SK-N-SH treated with all-trans-retinoic acid at 6 μM for 48 hours (cell line): Measurements from ENCODE around the gene DHRS3.

ENCODE experiments used
- ATAC-seq: fragments of 200-7000 bp; cut with Tn5 transposase; 3 replicates; pipeline ENCODE4 v1.9.1; 2020; ENCODE audit warnings: mild to moderate bottlenecking, moderate library complexity
- BACH2 ChIP-seq: fragments of 250-450 bp; sonication (Bioruptor Pico); IDR thresholded peaks from 2 replicates; pipeline ENCODE4 v1.9.0; 2021; ENCODE audit warnings: mild to moderate bottlenecking, borderline replicate concordance
- CSDC2 ChIP-seq: fragments of 250-450 bp; sonication (Bioruptor Pico); IDR thresholded peaks from 2 replicates; pipeline ENCODE4 v1.5.0; 2020; ENCODE audit warnings: mild to moderate bottlenecking, moderate library complexity
- ESRRG ChIP-seq: fragments of 250-450 bp; sonication (Bioruptor Pico); IDR thresholded peaks from 2 replicates; pipeline ENCODE4 v1.6.1; 2021; ENCODE audit warnings: mild to moderate bottlenecking
- GLIS3 ChIP-seq: fragments of 250-450 bp; sonication (Bioruptor Pico); IDR thresholded peaks from 2 replicates; pipeline ENCODE4 v1.5.0; 2020; ENCODE audit warnings: mild to moderate bottlenecking, moderate library complexity
- ISL1 ChIP-seq: fragments of 250-450 bp; sonication (Bioruptor Pico); IDR thresholded peaks from 2 replicates; pipeline ENCODE4 v2.1.2; 2022; ENCODE audit warnings: mild to moderate bottlenecking, moderate library complexity
- OSR1 ChIP-seq: fragments of 250-450 bp; sonication (Bioruptor Pico); IDR thresholded peaks from 2 replicates; pipeline ENCODE4 v1.8.0; 2022; ENCODE audit warnings: moderate library complexity, mild to moderate bottlenecking, inconsistent platforms
- POU6F1 ChIP-seq: fragments of 250-450 bp; sonication (Bioruptor Pico); IDR thresholded peaks from 2 replicates; pipeline ENCODE4 v1.8.0; 2021; ENCODE audit warnings: low read depth, mild to moderate bottlenecking, moderate library complexity, borderline replicate concordance
- PPARA ChIP-seq: fragments of 250-450 bp; sonication (Bioruptor Pico); IDR thresholded peaks from 2 replicates; pipeline ENCODE4 v1.5.0; 2020; ENCODE audit warnings: mild to moderate bottlenecking, borderline replicate concordance
- TCF4 ChIP-seq: fragments of 250-450 bp; sonication (Bioruptor Pico); IDR thresholded peaks from 2 replicates; pipeline ENCODE4 v1.8.0; 2021; ENCODE audit warnings: mild to moderate bottlenecking, moderate library complexity, borderline replicate concordance
- TOX ChIP-seq: fragments of 250-450 bp; sonication (Bioruptor Pico); IDR thresholded peaks from 2 replicates; pipeline ENCODE4 v1.8.0; 2021; ENCODE audit warnings: mild to moderate bottlenecking, moderate library complexity, borderline replicate concordance
- TSHZ2 ChIP-seq: fragments of 250-450 bp; sonication (Bioruptor Pico); IDR thresholded peaks from 2 replicates; pipeline ENCODE4 v1.5.0; 2020; ENCODE audit warnings: mild to moderate bottlenecking, moderate library complexity
- ZFP3 ChIP-seq: fragments of 250-450 bp; sonication (Bioruptor Pico); IDR thresholded peaks from 2 replicates; pipeline ENCODE4 v1.5.0; 2020; ENCODE audit warnings: mild to moderate bottlenecking, moderate library complexity
- ZFP30 ChIP-seq: fragments of 450-650 bp; formaldehyde crosslinking; IDR thresholded peaks from 2 replicates; pipeline ENCODE4 v1.5.0; 2022; ENCODE audit warnings: mild to moderate bottlenecking, moderate library complexity
- ZNF565 ChIP-seq: fragments of 450-650 bp; formaldehyde crosslinking; conservative IDR thresholded peaks from 2 replicates; pipeline ENCODE4 v1.5.0; 2020; ENCODE audit warnings: low read depth, mild to moderate bottlenecking, moderate library complexity
- ZNF70 ChIP-seq: fragments of 450-650 bp; formaldehyde crosslinking; IDR thresholded peaks from 2 replicates; pipeline ENCODE4 v1.5.0; 2020; ENCODE audit warnings: mild to moderate bottlenecking, moderate library complexity
- ZNF8 ChIP-seq: fragments of 450-650 bp; formaldehyde crosslinking; IDR thresholded peaks from 2 replicates; pipeline ENCODE4 v1.5.0; 2020; ENCODE audit warnings: mild to moderate bottlenecking, moderate library complexity
- TF ChIP-seq, protein P1 (sequence below): fragments of 250-450 bp; sonication (Bioruptor Pico); IDR thresholded peaks from 2 replicates; pipeline ENCODE4 v1.5.1; 2021; ENCODE audit warnings: mild to moderate bottlenecking, moderate library complexity
- TF ChIP-seq, protein P2 (sequence below): fragments of 250-450 bp; sonication (Bioruptor Pico); IDR thresholded peaks from 2 replicates; pipeline ENCODE4 v1.8.0; 2020; ENCODE audit warnings: mild to moderate bottlenecking, moderate library complexity, borderline replicate concordance
- TF ChIP-seq, protein P3 (sequence below): fragments of 250-450 bp; sonication (Bioruptor Pico); IDR thresholded peaks from 2 replicates; pipeline ENCODE4 v1.5.1; 2020; ENCODE audit warnings: low read depth, mild to moderate bottlenecking, moderate library complexity

Gene DHRS3

GRCh38 chr1:12531179-12531499, 86.9 kb downstream of the DHRS3 start (continued):
- TF ChIP-seq POU6F1 (CRISPR knock-in tag), result no peak

GRCh38 chr1:12530462-12531178, 87.4 kb downstream of the DHRS3 start:
- no peak for ATAC-seq
- TF ChIP-seq, protein P1, sequence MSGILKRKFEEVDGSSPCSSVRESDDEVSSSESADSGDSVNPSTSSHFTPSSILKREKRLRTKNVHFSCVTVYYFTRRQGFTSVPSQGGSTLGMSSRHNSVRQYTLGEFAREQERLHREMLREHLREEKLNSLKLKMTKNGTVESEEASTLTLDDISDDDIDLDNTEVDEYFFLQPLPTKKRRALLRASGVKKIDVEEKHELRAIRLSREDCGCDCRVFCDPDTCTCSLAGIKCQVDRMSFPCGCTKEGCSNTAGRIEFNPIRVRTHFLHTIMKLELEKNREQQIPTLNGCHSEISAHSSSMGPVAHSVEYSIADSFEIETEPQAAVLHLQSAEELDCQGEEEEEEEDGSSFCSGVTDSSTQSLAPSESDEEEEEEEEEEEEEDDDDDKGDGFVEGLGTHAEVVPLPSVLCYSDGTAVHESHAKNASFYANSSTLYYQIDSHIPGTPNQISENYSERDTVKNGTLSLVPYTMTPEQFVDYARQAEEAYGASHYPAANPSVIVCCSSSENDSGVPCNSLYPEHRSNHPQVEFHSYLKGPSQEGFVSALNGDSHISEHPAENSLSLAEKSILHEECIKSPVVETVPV (CRISPR knock-in tag), result no peak
- TF ChIP-seq ZNF565 (CRISPR knock-in tag) (no peak), CSDC2 (CRISPR knock-in tag) (no peak), ESRRG (no peak), ZNF8 (CRISPR knock-in tag) (no peak), OSR1 (CRISPR knock-in tag) (no peak), TSHZ2 (no peak), ISL1 (CRISPR knock-in tag) (no peak), PPARA (CRISPR knock-in tag) (no peak), GLIS3 (CRISPR knock-in tag) (no peak), ZFP30 (CRISPR knock-in tag) (no peak), TOX (CRISPR knock-in tag) (no peak), ZNF70 (CRISPR knock-in tag) (no peak), BACH2 (CRISPR knock-in tag) (no peak), TCF4 (CRISPR knock-in tag) (no peak), POU6F1 (CRISPR knock-in tag) (no peak)
- TF ChIP-seq, protein P2, sequence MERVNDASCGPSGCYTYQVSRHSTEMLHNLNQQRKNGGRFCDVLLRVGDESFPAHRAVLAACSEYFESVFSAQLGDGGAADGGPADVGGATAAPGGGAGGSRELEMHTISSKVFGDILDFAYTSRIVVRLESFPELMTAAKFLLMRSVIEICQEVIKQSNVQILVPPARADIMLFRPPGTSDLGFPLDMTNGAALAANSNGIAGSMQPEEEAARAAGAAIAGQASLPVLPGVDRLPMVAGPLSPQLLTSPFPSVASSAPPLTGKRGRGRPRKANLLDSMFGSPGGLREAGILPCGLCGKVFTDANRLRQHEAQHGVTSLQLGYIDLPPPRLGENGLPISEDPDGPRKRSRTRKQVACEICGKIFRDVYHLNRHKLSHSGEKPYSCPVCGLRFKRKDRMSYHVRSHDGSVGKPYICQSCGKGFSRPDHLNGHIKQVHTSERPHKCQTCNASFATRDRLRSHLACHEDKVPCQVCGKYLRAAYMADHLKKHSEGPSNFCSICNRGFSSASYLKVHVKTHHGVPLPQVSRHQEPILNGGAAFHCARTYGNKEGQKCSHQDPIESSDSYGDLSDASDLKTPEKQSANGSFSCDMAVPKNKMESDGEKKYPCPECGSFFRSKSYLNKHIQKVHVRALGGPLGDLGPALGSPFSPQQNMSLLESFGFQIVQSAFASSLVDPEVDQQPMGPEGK (CRISPR knock-in tag), result no peak
- TF ChIP-seq, protein P3, sequence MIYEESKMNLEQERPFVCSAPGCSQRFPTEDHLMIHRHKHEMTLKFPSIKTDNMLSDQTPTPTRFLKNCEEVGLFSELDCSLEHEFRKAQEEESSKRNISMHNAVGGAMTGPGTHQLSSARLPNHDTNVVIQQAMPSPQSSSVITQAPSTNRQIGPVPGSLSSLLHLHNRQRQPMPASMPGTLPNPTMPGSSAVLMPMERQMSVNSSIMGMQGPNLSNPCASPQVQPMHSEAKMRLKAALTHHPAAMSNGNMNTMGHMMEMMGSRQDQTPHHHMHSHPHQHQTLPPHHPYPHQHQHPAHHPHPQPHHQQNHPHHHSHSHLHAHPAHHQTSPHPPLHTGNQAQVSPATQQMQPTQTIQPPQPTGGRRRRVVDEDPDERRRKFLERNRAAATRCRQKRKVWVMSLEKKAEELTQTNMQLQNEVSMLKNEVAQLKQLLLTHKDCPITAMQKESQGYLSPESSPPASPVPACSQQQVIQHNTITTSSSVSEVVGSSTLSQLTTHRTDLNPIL, result no peak

DNA sequence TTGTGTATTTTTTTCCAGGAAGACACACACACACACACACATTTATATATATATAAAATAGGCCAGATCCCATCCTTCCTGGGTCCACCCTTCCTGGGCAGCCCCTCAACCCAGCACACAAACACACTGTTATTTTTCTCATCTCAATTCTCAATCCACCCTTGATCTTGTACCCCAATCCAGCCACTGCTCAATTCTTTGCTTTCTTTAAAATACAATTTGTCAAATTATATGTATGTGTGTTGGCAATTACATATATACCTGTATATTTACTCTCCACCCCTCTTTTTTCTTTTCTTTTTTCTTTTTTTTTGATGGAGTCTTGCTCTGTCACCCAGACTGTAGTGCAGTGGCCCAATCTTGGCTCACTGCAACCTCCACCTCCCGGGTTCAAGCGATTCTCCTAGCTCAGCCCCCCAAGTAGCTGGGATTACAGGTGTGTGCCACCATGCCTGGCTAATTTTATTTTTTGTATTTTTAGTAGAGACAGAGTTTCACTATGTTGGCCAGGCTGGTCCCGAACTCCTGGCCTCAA, 88.3 kb downstream of the DHRS3 start:
- no peak for ATAC-seq
- TF ChIP-seq ZFP30 (CRISPR knock-in tag) (no peak), ESRRG (no peak), ZFP3 (CRISPR knock-in tag) (no peak), ZNF8 (CRISPR knock-in tag) (no peak), BACH2 (CRISPR knock-in tag) (no peak), PPARA (CRISPR knock-in tag) (no peak)
- TF ChIP-seq, protein P2 (CRISPR knock-in tag), result no peak
- TF ChIP-seq, protein P3, result no peak
